ENCODE measurements around the gene MINDY4. TPM values are rescaled to one million over a fixed set of nuclear protein-coding genes. Genes with fewer than 3 reads are reported as not detected.

Gene MINDY4
- total and polyA plus RNA-seq, 8 donors, result 8.0 to 56.0 (median 17.4) TPM

DNA sequence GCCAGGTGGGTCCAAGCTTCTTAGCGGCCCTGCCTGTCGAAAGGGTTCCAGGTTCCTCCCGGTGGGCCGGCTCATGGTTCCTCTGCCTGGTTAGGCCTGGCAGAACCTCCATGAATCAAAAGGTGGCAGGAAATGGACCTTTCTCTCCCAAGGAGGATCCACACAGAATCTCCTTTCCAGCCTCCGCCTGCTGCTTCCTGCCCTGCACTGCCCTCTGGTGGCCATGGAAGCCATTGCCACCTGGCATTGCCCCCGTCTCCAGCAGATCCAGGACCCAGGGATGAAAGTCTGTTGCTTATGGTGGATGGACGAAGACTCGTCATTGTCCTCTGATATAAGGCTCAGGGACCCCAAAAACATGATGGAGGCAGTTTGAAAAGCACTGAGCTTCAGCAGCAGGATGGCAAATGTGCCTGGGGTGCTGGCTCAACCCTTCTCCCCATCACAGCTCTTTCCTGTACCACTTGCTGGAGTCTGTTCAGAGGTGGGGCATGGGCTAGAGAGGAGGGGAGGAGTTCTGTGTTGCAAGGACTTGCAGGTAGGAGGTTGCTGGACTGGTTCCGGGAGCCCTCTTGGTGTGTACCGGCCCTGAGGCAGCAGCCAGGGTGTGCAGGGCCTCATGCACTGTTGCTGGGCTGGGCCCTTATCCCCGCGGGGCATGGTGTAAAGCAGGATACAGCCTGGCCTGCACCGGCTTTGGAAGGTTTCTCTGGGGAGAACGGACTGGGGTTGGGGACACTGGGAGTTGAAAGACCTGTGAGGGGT is 30.6 kb upstream of the MINDY4 start:
- DNase-seq, result peak; percentile 53 to 89 (median 71)
- no peak overlapping the region for H3K27ac ChIP-seq
- H3K27me3 ChIP-seq, result no peaks in the 10 kb centered on the region
- H3K4me3 ChIP-seq, result no peak overlapping the region
- TF ChIP-seq, protein P1, sequence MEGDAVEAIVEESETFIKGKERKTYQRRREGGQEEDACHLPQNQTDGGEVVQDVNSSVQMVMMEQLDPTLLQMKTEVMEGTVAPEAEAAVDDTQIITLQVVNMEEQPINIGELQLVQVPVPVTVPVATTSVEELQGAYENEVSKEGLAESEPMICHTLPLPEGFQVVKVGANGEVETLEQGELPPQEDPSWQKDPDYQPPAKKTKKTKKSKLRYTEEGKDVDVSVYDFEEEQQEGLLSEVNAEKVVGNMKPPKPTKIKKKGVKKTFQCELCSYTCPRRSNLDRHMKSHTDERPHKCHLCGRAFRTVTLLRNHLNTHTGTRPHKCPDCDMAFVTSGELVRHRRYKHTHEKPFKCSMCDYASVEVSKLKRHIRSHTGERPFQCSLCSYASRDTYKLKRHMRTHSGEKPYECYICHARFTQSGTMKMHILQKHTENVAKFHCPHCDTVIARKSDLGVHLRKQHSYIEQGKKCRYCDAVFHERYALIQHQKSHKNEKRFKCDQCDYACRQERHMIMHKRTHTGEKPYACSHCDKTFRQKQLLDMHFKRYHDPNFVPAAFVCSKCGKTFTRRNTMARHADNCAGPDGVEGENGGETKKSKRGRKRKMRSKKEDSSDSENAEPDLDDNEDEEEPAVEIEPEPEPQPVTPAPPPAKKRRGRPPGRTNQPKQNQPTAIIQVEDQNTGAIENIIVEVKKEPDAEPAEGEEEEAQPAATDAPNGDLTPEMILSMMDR (IDR thresholded peaks at IDR 0.05), result peak; percentile 97 to 99
- H3K9me3 ChIP-seq, result no peaks in the 10 kb centered on the region
- intact Hi-C loops (cut with DNase I), result no loop called here
- no peaks in the 10 kb centered on the region for H3K4me1 ChIP-seq
- peak; percentile 92 for ATAC-seq
- H3K36me3 ChIP-seq, result no peaks in the 10 kb centered on the region

DNA sequence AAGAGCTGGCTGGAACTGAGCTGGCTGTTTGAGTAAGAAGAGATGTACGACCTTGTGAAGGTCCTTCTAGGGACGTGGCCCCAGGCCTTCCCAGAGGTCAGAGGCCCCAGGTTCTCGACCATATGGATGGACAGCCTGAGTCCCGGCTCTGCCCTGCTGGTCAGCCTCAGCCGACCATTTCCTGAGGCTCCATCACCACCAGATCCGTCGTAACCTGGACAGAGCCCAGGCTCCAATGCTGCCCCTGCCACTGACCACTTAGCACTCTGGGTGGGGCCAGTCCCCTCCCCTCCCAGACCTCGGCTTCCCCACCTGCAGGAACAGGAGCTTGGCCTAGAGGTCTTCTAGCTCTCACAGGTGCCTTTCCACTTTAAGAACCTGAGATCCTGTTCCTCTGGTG is 29.9 kb upstream of the MINDY4 start:
- ATAC-seq (no peak), DNase-seq (no peak)
- H3K4me1 ChIP-seq, result no peaks in the 10 kb centered on the region
- H3K9me3 ChIP-seq, result no peaks in the 10 kb centered on the region
- no peak overlapping the region for H3K4me3 ChIP-seq
- H3K27me3 ChIP-seq, result no peaks in the 10 kb centered on the region
- intact Hi-C loops (cut with DNase I), result no loop called here
- TF ChIP-seq, protein P1 (IDR thresholded peaks at IDR 0.05), result no peak
- no peak overlapping the region for H3K27ac ChIP-seq
- H3K36me3 ChIP-seq, result no peaks in the 10 kb centered on the region

DNA sequence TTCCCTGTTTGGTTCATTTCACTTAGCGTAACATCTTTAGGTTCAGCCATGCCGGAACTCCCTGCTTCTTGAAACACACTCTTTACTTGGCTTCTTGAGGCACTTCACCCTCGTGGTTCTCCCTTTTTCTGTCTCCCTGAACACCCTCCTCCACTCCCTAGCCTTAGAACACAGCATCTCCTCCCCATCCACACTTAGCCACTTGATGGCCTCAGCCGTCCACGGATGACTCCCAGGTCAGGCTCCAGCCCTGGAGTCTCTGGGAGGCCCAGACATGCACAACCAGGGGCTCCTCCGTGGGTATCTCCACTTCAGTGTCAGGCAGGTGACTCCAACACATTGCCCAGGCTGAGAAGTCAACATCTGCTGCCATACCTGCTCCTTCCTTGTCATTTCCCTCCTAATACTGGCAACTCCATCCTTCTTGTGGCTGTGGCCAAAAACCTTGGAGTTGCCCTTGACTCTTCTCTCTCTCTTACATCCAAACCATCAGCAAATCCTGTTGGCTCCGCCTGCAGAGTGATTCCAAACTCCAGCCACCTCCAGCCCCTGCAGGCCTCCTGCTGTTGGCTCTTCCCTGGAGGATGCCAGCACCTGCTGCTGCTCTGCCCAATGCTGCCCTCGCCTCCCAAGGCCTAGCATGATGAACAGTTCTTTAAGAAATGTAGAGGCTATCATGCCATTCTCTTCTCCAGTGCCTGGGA is 27.7 kb upstream of the MINDY4 start:
- ATAC-seq, result peak; percentile 59
- no peaks in the 10 kb centered on the region for H3K36me3 ChIP-seq
- H3K4me1 ChIP-seq, result no peaks in the 10 kb centered on the region
- H3K9me3 ChIP-seq, result no peaks in the 10 kb centered on the region
- TF ChIP-seq, protein P1 (IDR thresholded peaks at IDR 0.05), result no peak
- no peak for DNase-seq
- no peaks in the 10 kb centered on the region for H3K27me3 ChIP-seq
- intact Hi-C loops (cut with DNase I), result no loop called here
- no peak overlapping the region for H3K27ac ChIP-seq
- H3K4me3 ChIP-seq, result no peak overlapping the region

DNA sequence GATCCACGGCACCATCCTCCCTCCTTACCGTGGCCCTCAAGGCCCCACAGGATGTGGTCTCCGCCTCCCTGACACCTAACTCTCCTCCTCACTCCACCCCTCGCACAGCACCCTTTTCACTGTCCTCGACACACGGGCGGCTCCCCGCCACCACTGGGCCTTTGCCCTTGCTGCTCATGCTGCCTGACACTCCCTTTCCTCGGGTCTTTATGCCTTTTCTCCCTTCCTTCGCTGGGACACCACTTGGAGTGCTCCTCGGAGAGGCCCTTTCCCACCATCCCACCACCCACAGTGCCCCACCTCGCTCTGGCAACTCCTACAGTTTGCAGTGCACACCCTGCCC is 27.2 kb upstream of the MINDY4 start:
- no peak for DNase-seq
- intact Hi-C loops (cut with DNase I), result no loop called here
- TF ChIP-seq, protein P1 (IDR thresholded peaks at IDR 0.05), result no peak
- ATAC-seq, result no peak
- Histone ChIP-seq H3K27ac (no peak overlapping the region), H3K4me1 (no peaks in the 10 kb centered on the region), H3K4me3 (no peak overlapping the region), H3K36me3 (no peaks in the 10 kb centered on the region), H3K9me3 (no peaks in the 10 kb centered on the region), H3K27me3 (no peaks in the 10 kb centered on the region)

DNA sequence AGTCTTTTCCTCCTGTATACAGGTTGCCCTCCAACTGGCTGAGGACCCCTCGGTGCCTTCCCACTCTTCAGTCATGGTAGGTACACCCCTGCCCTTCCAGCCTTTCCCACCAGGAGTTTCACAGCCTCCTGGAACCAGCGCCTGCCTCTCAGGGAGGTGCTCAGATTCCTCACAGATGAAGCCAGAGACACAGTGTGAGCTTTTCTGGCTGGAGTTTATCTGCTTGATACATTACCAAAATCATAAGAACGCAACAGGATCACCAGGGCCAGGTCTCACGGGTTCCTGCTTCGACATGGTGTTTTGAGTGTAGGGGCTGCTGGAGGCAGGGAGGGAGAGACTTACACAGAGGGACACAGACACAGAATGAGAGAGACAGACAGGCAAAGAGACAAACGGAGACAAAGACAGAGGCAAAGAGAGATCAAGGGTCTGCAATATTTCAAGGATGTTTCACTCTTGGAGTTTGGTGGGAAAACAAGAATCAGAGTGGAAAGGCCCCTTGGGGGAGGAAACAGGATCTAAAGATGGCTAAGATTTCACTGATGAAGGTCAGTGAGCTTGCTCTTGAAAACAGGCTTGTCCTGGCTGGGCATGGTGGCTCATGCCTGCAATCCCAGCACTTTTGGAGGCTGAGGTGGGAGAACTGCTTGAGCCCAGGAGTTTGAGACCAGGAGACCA is 25.8 kb upstream of the MINDY4 start:
- Histone ChIP-seq H3K27me3 (no peaks in the 10 kb centered on the region), H3K36me3 (no peaks in the 10 kb centered on the region), H3K27ac (no peak overlapping the region), H3K4me3 (no peak overlapping the region), H3K9me3 (no peaks in the 10 kb centered on the region), H3K4me1 (no peaks in the 10 kb centered on the region)
- ATAC-seq (no peak), DNase-seq (no peak)
- TF ChIP-seq, protein P1 (IDR thresholded peaks at IDR 0.05), result no peak
- intact Hi-C loops (cut with DNase I), result no loop called here
